ENCODE data around the gene PIGU.

Gene PIGU

GRCh38 chr20:34704177-34705007, 27.5 kb upstream of the PIGU start, which contains the start of gene TP53INP2 (continued):
- TF ChIP-seq ZNF621 (tag by site-specific recombination; IDR thresholded peaks at IDR 0.05), result no peak
- no peak for TF ChIP-seq HOXA7 (CRISPR knock-in tag; IDR thresholded peaks at IDR 0.05; ENCODE audit: borderline replicate concordance)
- 0 out of 2 replicates have a peak, but pooled peaks have one; percentile 30 for TF ChIP-seq KLF8 (tag by site-specific recombination; IDR thresholded peaks at IDR 0.05)
- 0 out of 2 replicates have a peak, but pooled peaks have one; percentile 8 for TF ChIP-seq ZFP69B (tag by site-specific recombination; IDR thresholded peaks at IDR 0.05)
- peak; percentile 25; the same call in 1 of the 2 replicates for TF ChIP-seq GLIS1 (tag by site-specific recombination; IDR thresholded peaks at IDR 0.05)
- peak; percentile 83 for TF ChIP-seq ZBTB21 (tag by site-specific recombination; IDR thresholded peaks at IDR 0.05)
- peak; percentile 97 for TF ChIP-seq ATF2 (tag by site-specific recombination; IDR thresholded peaks at IDR 0.05; ENCODE audit: low read depth)
- 0 out of 2 replicates have a peak, but pooled peaks have one; percentile 43 for TF ChIP-seq ZNF600 (tag by site-specific recombination; IDR thresholded peaks at IDR 0.05)
- peak; percentile 97 for TF ChIP-seq ZNF629 (tag by site-specific recombination; IDR thresholded peaks at IDR 0.05)
- TF ChIP-seq ZNF561 (tag by site-specific recombination; IDR thresholded peaks at IDR 0.05; ENCODE audit: borderline replicate concordance), result peak; percentile 38; the same call in 1 of the 2 replicates
- peak; percentile 28 for TF ChIP-seq PATZ1 (tag by site-specific recombination; IDR thresholded peaks at IDR 0.05)
- peak; percentile 39; the same call in 1 of the 2 replicates for TF ChIP-seq ZEB2 (tag by site-specific recombination; IDR thresholded peaks at IDR 0.05)
- TF ChIP-seq ZBTB26 (tag by site-specific recombination; optimal IDR thresholded peaks at IDR 0.05), result peak; percentile 52
- 0 out of 2 replicates have a peak, but pooled peaks have one; percentile 9 for TF ChIP-seq KLF17 (tag by site-specific recombination; IDR thresholded peaks at IDR 0.05)
- no peak for TF ChIP-seq ZSCAN18 (tag by site-specific recombination; IDR thresholded peaks at IDR 0.05)

- ChIA-PET CTCF (interaction anchor here (0.6 to 1.3 kb wide), 5 partner anchors 10 to 328 kb away, joined by 3 to 4 read pairs (median 4); no protein-coding TSS in a partner anchor), POLR2A (interaction anchor here (0.6 to 1.4 kb wide), 7 partner anchors 9 to 145 kb away, joined by 3 to 5 read pairs (median 3); partner anchors contain the start of genes MAP1LC3A and PIGU)
- Histone ChIP-seq H3K27ac (ENCODE audit: extremely low read depth, low read depth, low read length) (peak overlapping the region; percentile 80), H3K9me3 (ENCODE audit: control insufficient read depth, insufficient read depth, low read depth, low read length) (no peaks in the 10 kb centered on the region), H3K4me1 (ENCODE audit: control insufficient read depth, insufficient read depth, low read length) (peaks cover 10% of the 10 kb centered on the region), H3K36me3 (ENCODE audit: control insufficient read depth in 2 of 2, insufficient read depth in 1 of 2, low read length in 2 of 2) (no peaks in the 10 kb centered on the region), H3K4me3 (ENCODE audit: low read depth, low read length) (peak overlapping the region; percentile 73)
- TF ChIP-seq ZNF433 (tag by site-specific recombination; IDR thresholded peaks at IDR 0.05; ENCODE audit: low read depth), result no peak
- TF ChIP-seq ZIC2 (tag by site-specific recombination; IDR thresholded peaks at IDR 0.05), result no peak; the same call in 1 of the 2 replicates
- no peak for TF ChIP-seq ZNF10 (tag by site-specific recombination; IDR thresholded peaks at IDR 0.05)
- TF ChIP-seq PATZ1 (tag by site-specific recombination; IDR thresholded peaks at IDR 0.05), result peak; percentile 58
- TF ChIP-seq REPIN1 (tag by site-specific recombination; IDR thresholded peaks at IDR 0.05; ENCODE audit: low read depth), result no peak
- TF ChIP-seq ZNF513 (tag by site-specific recombination; IDR thresholded peaks at IDR 0.05), result no peak
- TF ChIP-seq FEZF1 (tag by site-specific recombination; IDR thresholded peaks at IDR 0.05), result no peak
- TF ChIP-seq ZNF423 (tag by site-specific recombination; IDR thresholded peaks at IDR 0.05), result no peak
- TF ChIP-seq ZNF658 (tag by site-specific recombination; IDR thresholded peaks at IDR 0.05), result no peak
Observed at GRCh38 chr20:34703424-34704176, 26.7 kb upstream of the PIGU start.

Measured in HEK293 (cell line).